ENCODE measurements around the gene HNRNPCL2. TPM values are rescaled to one million over a fixed set of nuclear protein-coding genes. Genes with fewer than 3 reads are reported as not detected.
"Not testable (repeated sequence)": the region's sequence is repeated elsewhere in the genome, so short reads cannot be mapped to it uniquely, and the experiment has no call there.

HNRNPCL2 gene
- polyA plus RNA-seq (ENCODE audit: insufficient read length in 4 of 4), result under 1 TPM in 2 of 4 donors, not detected in 2; 0.27 to 0.28 TPM

DNA sequence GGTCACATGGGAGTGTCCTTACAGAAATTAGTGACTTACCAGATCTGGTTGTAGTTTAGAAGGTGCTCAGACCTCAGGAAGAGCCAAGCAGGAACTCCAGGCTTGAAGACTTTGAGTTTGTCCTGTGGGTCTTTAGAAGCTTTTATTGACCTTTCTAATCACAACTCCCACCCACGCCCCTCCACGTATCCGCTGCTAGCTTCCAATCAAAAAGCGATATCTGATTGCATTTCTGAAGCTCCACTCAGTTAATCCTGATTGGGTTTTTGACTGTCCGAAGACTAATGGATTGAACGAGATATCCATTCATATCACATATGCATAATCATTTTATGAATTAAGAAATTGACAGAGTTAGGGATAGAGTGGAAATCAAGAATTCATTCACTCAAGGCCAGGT is at the start of gene HNRNPCL2:
HNRNPCL2 (minus strand) TSS at position 101 of the 400 bp plus-strand sequence. CDS start 454 bp downstream, outside the sequence.
- DNase-seq (ENCODE audit: low read depth in 4 of 4, low spot score in 3 of 4), result not testable (repeated sequence)

DNA sequence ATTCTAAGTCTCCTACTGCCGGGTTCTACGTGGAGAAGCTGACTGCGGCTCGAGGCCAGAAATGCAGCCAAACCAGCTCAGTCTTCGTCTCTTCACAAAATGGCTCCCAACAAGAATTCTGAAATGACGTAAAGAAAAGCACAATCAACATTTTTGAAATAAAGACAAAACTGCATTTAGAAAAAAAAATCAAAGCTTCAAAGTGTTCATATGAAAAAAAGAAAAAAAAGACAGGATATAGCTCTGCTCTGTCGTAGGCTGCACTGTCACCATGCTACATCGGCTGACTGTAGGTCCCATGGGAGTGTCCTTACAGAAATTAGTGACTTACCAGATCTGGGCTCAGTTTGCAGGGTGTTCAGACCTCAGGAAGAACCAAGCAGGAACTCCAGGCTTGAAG is 48.9 kb upstream of the HNRNPCL2 start, which contains the start of gene HNRNPCL4:
HNRNPCL4 (minus strand) TSS at position 101 of the 400 bp plus-strand sequence. CDS start 164 bp downstream, outside the sequence.
- not testable (repeated sequence) for DNase-seq (ENCODE audit: low read depth in 4 of 4, low spot score in 3 of 4)

DNA sequence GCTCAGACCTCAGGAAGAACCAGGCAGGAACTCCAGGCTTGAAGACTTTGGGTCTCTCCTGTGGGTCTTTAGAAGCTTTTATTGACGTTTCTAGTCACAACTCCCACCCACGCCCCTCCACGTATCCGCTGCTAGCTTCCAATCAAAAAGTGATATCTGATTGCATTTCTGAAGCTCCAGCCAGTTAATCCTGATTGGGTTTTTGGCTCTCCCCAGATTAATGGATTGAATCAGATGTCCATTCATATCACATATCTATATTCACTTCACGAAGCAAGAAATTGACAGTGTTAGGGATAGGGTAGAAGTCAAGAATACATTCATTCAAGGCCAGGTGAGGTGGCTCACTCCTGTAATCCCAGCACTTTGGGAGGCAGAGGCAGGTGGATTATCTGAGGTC is 39.3 kb upstream of the HNRNPCL2 start, which contains the start of gene PRAMEF26:
PRAMEF26 (minus strand) TSS at position 101 of the 400 bp plus-strand sequence. CDS start 2,914 bp downstream, outside the sequence.
- DNase-seq (ENCODE audit: low read depth in 4 of 4, low spot score in 3 of 4), result not testable (repeated sequence)

DNA sequence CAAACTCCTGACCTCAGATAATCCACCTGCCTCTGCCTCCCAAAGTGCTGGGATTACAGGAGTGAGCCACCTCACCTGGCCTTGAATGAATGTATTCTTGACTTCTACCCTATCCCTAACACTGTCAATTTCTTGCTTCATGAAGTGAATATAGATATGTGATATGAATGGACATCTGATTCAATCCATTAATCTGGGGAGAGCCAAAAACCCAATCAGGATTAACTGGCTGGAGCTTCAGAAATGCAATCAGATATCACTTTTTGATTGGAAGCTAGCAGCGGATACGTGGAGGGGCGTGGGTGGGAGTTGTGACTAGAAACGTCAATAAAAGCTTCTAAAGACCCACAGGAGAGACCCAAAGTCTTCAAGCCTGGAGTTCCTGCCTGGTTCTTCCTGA is 46.2 kb downstream of the HNRNPCL2 start, which contains the start of gene PRAMEF25:
PRAMEF25 (plus strand) TSS at position 301 of the 400 bp plus-strand sequence. CDS start 2,920 bp downstream, outside the sequence.
- DNase-seq (ENCODE audit: low read depth in 4 of 4, low spot score in 3 of 4), result not testable (repeated sequence)

Other genes with a start within 250 kb of the HNRNPCL2 start
- not detected for gene PRAMEF4, start 230.7 kb downstream of the HNRNPCL2 start, polyA plus RNA-seq (ENCODE audit: insufficient read length in 4 of 4)
- gene PRAMEF10, start 218.6 kb downstream of the HNRNPCL2 start, polyA plus RNA-seq (ENCODE audit: insufficient read length in 4 of 4), result not detected
- gene PRAMEF7, start 200.2 kb downstream of the HNRNPCL2 start, polyA plus RNA-seq (ENCODE audit: insufficient read length in 4 of 4), result not detected
- gene PRAMEF6, start 169.3 kb downstream of the HNRNPCL2 start, polyA plus RNA-seq (ENCODE audit: insufficient read length in 4 of 4), result not detected
- gene PRAMEF27, start 60.3 kb downstream of the HNRNPCL2 start, polyA plus RNA-seq (ENCODE audit: insufficient read length in 4 of 4), result not detected
- not detected for gene HNRNPCL3, start 56.1 kb downstream of the HNRNPCL2 start, polyA plus RNA-seq (ENCODE audit: insufficient read length in 4 of 4)
- gene PRAMEF25, start 46.1 kb downstream of the HNRNPCL2 start, polyA plus RNA-seq (ENCODE audit: insufficient read length in 4 of 4), result not detected
- not detected for gene PRAMEF26, start 39.2 kb upstream of the HNRNPCL2 start, polyA plus RNA-seq (ENCODE audit: insufficient read length in 4 of 4)
- gene HNRNPCL4, start 48.8 kb upstream of the HNRNPCL2 start, polyA plus RNA-seq (ENCODE audit: insufficient read length in 4 of 4), result under 1 TPM in 2 of 4 donors, not detected in 2; 0.16 to 0.22 TPM
- gene PRAMEF9, start 55.0 kb upstream of the HNRNPCL2 start, polyA plus RNA-seq (ENCODE audit: insufficient read length in 4 of 4), result not detected
- gene PRAMEF13, start 84.6 kb upstream of the HNRNPCL2 start, polyA plus RNA-seq (ENCODE audit: insufficient read length in 4 of 4), result not detected
- gene PRAMEF18, start 109.3 kb upstream of the HNRNPCL2 start, polyA plus RNA-seq (ENCODE audit: insufficient read length in 4 of 4), result not detected
- not detected for gene PRAMEF5, start 137.3 kb upstream of the HNRNPCL2 start, polyA plus RNA-seq (ENCODE audit: insufficient read length in 4 of 4)
- gene PRAMEF8, start 168.3 kb upstream of the HNRNPCL2 start, polyA plus RNA-seq (ENCODE audit: insufficient read length in 4 of 4), result not detected
- gene PRAMEF33, start 186.7 kb upstream of the HNRNPCL2 start, polyA plus RNA-seq (ENCODE audit: insufficient read length in 4 of 4), result not detected
- gene PRAMEF15, start 198.7 kb upstream of the HNRNPCL2 start, polyA plus RNA-seq (ENCODE audit: insufficient read length in 4 of 4), result not detected
- gene PRAMEF14, start 230.3 kb upstream of the HNRNPCL2 start, polyA plus RNA-seq (ENCODE audit: insufficient read length in 4 of 4), result not detected